ENCODE data around the gene OR2T33. TPM values are rescaled to one million over a fixed set of nuclear protein-coding genes. Genes with fewer than 3 reads are reported as not detected.
"Not testable (repeated sequence)": the region's sequence is repeated elsewhere in the genome, so short reads cannot be mapped to it uniquely, and the experiment has no call there.

OR2T33 gene, protein sequence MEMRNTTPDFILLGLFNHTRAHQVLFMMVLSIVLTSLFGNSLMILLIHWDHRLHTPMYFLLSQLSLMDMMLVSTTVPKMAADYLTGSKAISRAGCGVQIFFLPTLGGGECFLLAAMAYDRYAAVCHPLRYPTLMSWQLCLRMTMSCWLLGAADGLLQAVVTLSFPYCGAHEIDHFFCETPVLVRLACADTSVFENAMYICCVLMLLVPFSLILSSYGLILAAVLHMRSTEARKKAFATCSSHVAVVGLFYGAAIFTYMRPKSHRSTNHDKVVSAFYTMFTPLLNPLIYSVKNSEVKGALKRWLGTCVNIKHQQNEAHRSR
- total RNA-seq (not detected), polyA plus RNA-seq (not detected)
- long read RNA-seq, donor 1, result 0 reads
- long read RNA-seq, donor 2, result 0 reads

DNA sequence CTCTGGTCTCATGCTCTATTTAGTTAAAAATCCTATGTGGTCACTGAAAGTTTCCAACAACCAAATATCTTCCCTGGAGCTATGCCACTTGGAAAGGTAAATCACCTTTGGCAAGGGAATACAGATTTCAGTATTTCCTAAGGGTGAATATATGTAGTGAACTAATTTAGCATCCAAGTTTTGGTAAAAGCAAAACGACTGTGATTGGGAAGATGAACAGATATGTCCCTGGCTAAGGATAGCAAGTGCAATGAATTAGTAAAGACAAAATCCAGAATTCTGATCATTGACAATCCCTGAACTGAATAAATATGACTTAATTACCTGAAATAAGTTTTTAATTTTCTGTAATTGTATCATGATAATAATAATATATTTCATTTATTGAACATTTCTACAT, at the start of gene OR2T33:
Gene OR2T33 (minus strand): TSS at position 101 of the 400 bp plus-strand sequence. CDS start 4,162 bp downstream, outside the sequence.
- WGBS, 3 donors, result 34 to 38% (median 36%) methylated on average over 1 of the region's 1 CpG
- no peak within 1 kb of the TSS for H3K27ac ChIP-seq
- DNase-seq (no peak), ATAC-seq (no peak)
- peaks cover 7% of the 10 kb centered on the region for H3K9me3 ChIP-seq
- H3K36me3 ChIP-seq (ENCODE audit: insufficient read depth in 1 of 2, low read depth in 1 of 2), result no peaks in the 10 kb centered on the region
- H3K27me3 ChIP-seq (ENCODE audit: insufficient read depth in 3 of 3, low read length in 2 of 3), result no peaks in the 10 kb centered on the region
- TF ChIP-seq, protein P1, sequence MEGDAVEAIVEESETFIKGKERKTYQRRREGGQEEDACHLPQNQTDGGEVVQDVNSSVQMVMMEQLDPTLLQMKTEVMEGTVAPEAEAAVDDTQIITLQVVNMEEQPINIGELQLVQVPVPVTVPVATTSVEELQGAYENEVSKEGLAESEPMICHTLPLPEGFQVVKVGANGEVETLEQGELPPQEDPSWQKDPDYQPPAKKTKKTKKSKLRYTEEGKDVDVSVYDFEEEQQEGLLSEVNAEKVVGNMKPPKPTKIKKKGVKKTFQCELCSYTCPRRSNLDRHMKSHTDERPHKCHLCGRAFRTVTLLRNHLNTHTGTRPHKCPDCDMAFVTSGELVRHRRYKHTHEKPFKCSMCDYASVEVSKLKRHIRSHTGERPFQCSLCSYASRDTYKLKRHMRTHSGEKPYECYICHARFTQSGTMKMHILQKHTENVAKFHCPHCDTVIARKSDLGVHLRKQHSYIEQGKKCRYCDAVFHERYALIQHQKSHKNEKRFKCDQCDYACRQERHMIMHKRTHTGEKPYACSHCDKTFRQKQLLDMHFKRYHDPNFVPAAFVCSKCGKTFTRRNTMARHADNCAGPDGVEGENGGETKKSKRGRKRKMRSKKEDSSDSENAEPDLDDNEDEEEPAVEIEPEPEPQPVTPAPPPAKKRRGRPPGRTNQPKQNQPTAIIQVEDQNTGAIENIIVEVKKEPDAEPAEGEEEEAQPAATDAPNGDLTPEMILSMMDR (IDR thresholded peaks at IDR 0.05), result no peak
- H3K4me3 ChIP-seq, result no peak within 1 kb of the TSS
- no peaks in the 10 kb centered on the region for H3K4me1 ChIP-seq
- intact Hi-C loops (cut with DNase I), result no loop called here

DNA sequence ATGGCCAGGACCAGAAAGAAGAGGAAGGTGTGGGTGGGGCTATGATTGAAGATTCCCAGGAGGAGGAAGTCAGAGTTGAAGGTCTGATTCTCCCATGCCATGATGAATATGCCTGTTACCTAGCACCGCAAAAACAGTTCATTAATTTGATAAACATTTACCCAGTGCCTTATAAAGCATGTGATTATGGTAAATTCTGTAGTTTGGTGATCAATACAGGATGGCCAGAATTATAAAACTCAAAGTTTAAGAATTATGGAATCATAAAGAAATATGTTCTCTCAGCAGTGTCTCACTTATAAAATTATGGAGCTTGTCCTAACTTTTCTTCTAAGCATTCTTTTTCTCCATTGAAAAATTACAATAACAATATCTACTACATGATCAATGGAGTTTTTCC, 46.7 kb upstream of the OR2T33 start, which contains the start of gene OR2M7:
Gene OR2M7 (minus strand): TSS at position 101 of the 400 bp plus-strand sequence. CDS start 0 bp downstream, at position 101.
- Histone ChIP-seq H3K27ac (no peak within 1 kb of the TSS), H3K9me3 (no peaks in the 10 kb centered on the region), H3K4me3 (no peak within 1 kb of the TSS), H3K27me3 (ENCODE audit: insufficient read depth in 3 of 3, low read length in 2 of 3) (no peaks in the 10 kb centered on the region), H3K4me1 (no peaks in the 10 kb centered on the region), H3K36me3 (ENCODE audit: insufficient read depth in 1 of 2, low read depth in 1 of 2) (no peaks in the 10 kb centered on the region)
- 85 to 100% (median 92%) methylated on average over 1 of the region's 1 CpG for WGBS, 3 donors
- intact Hi-C loops (cut with DNase I), result no loop called here
- TF ChIP-seq, protein P1 (IDR thresholded peaks at IDR 0.05), result no peak
- DNase-seq (no peak), ATAC-seq (no peak)

DNA sequence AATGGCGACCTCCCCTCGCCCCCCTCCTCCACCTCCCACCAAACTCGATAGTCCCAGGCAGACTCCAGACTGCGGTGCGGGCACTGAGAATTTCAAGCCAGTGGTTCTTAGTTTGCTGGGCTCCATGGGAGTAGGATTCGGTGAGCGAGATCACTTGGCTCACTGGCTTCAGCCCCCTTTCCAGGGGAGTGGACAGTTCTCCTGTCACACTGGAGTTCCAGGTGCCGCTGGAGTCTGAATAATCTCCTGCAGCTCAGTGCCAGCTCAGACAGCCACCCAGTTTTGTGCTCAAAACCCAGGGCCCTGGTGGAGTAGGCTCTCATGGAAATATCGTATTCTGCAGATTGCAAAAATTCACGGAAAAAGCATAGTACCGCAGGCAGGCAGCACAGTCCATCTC, 39.0 kb upstream of the OR2T33 start:
- DNase-seq (no peak), ATAC-seq (no peak)
- H3K27ac ChIP-seq, result no peak overlapping the region
- no peaks in the 10 kb centered on the region for H3K9me3 ChIP-seq
- H3K4me3 ChIP-seq, result no peak overlapping the region
- no peaks in the 10 kb centered on the region for H3K4me1 ChIP-seq
- no peaks in the 10 kb centered on the region for H3K36me3 ChIP-seq (ENCODE audit: insufficient read depth in 1 of 2, low read depth in 1 of 2)
- intact Hi-C loops (cut with DNase I), result no loop called here
- 82 to 91% (median 89%) methylated on average over 11 of the region's 11 CpGs for WGBS, 3 donors
- H3K27me3 ChIP-seq (ENCODE audit: insufficient read depth in 3 of 3, low read length in 2 of 3), result no peaks in the 10 kb centered on the region
- TF ChIP-seq, protein P1 (IDR thresholded peaks at IDR 0.05), result no peak

DNA sequence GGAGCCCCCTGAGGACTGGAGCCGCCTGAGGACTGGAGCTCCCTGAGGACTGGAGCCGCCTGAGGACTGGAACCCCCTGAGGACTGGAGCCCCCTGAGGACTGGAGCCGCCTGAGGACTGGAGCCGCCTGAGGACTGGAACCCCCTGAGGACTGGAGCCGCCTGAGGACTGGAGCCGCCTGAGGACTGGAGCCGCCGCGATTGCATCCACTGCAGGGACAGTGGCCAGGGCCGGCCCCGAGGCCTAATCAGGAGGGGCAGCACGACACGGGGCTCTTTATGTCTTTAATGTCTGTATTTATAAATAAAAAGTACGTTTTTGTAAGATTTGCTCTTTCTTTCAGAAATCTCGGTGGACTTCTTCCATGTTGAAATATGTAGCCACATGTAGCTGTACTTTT, 29.0 kb upstream of the OR2T33 start:
- H3K4me3 ChIP-seq; H3K4me1 ChIP-seq; H3K27me3 ChIP-seq (ENCODE audit: insufficient read depth in 3 of 3, low read length in 2 of 3); H3K36me3 ChIP-seq (ENCODE audit: insufficient read depth in 1 of 2, low read depth in 1 of 2); H3K27ac ChIP-seq; ATAC-seq; H3K9me3 ChIP-seq; intact Hi-C loops (cut with DNase I); DNase-seq: not testable (repeated sequence)
- 83 to 85% (median 84%) methylated on average over 15 of the region's 15 CpGs for WGBS, 3 donors

DNA sequence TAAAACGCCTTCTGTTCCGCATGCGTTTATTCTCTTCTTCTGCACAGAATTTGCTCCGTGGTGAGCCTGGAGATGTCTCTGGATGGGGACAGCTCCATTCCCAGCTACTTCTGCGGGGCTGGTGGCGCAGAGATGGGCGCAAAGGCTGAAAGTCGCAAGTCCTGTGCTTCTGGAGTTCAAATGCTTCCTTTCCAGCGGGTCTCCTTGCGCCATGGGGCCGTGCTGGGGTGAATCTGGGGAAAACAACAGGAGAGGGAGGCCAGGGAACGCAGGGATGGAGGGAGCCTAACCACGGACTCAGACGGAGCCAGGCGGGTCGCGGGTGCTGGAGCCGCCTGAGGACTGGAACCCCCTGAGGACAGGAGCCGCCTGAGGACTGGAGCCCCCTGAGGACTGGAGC, 28.3 kb upstream of the OR2T33 start:
- no peak overlapping the region for H3K4me3 ChIP-seq
- H3K27ac ChIP-seq, result no peak overlapping the region
- TF ChIP-seq, protein P1 (IDR thresholded peaks at IDR 0.05), result no peak
- intact Hi-C loops (cut with DNase I), result no loop called here
- DNase-seq (no peak), ATAC-seq (no peak)
- no peaks in the 10 kb centered on the region for H3K27me3 ChIP-seq (ENCODE audit: insufficient read depth in 3 of 3, low read length in 2 of 3)
- WGBS, 3 donors, result 87 to 90% (median 88%) methylated on average over 19 of the region's 19 CpGs
- H3K36me3 ChIP-seq (ENCODE audit: insufficient read depth in 1 of 2, low read depth in 1 of 2), result no peaks in the 10 kb centered on the region
- H3K4me1 ChIP-seq, result no peaks in the 10 kb centered on the region
- H3K9me3 ChIP-seq, result no peaks in the 10 kb centered on the region

DNA sequence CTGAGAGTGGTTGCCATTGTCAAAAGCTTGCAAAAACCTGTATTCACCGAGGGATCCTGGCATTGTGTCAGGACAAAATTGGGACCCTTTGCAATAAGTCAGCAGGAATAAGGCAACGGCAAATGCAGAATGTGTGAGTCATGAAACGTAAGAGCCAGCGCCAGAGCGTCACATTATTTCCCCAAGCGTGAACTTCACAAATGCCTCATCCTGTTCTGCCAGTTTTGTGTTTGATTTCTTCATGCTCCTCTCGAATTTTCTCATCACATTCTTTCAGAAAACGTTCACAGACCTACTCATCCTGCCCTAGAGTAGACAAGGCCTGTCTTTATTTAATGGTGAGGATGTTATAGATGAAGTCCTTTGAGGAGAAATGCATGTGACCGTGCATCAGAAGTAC, 27.9 kb upstream of the OR2T33 start:
- H3K9me3 ChIP-seq; H3K27ac ChIP-seq; H3K36me3 ChIP-seq (ENCODE audit: insufficient read depth in 1 of 2, low read depth in 1 of 2); intact Hi-C loops (cut with DNase I); ATAC-seq; H3K4me3 ChIP-seq; DNase-seq; H3K4me1 ChIP-seq; H3K27me3 ChIP-seq (ENCODE audit: insufficient read depth in 3 of 3, low read length in 2 of 3): not testable (repeated sequence)
- WGBS, 3 donors, result 65 to 77% (median 74%) methylated on average over 9 of the region's 9 CpGs

Data from psoas muscle (tissue), 8 donors.